ENCODE results near the gene ARMC9.

Gene ARMC9

GRCh38 chr2:231336700-231337099 is 138.3 kb downstream of the ARMC9 start:
- TF ChIP-seq CTCF (IDR thresholded peaks at IDR 0.05; ENCODE audit: borderline replicate concordance, insufficient read depth, low read depth, low read length) = no peak
- H3K4me3 ChIP-seq (ENCODE audit: low read depth, low read length) = no peak overlapping the region

- H3K4me3 ChIP-seq (ENCODE audit: low read depth, low read length) = no peak overlapping the region
- no peak for TF ChIP-seq CTCF (IDR thresholded peaks at IDR 0.05; ENCODE audit: borderline replicate concordance, insufficient read depth, low read depth, low read length)
Measured at GRCh38 chr2:231337807-231338759, 139.7 kb downstream of the ARMC9 start.

GRCh38 chr2:231339316-231339715 is 140.9 kb downstream of the ARMC9 start:
- H3K4me3 ChIP-seq (ENCODE audit: low read depth, low read length) = no peak overlapping the region
- TF ChIP-seq CTCF (IDR thresholded peaks at IDR 0.05; ENCODE audit: borderline replicate concordance, insufficient read depth, low read depth, low read length) = no peak

GRCh38 chr2:231341100-231341499 is 142.7 kb downstream of the ARMC9 start:
- no peak overlapping the region for H3K4me3 ChIP-seq (ENCODE audit: low read depth, low read length)
- TF ChIP-seq CTCF (IDR thresholded peaks at IDR 0.05; ENCODE audit: borderline replicate concordance, insufficient read depth, low read depth, low read length) = no peak

- no peak overlapping the region for H3K4me3 ChIP-seq (ENCODE audit: low read depth, low read length)
- no peak for TF ChIP-seq CTCF (IDR thresholded peaks at IDR 0.05; ENCODE audit: borderline replicate concordance, insufficient read depth, low read depth, low read length)
Measured at GRCh38 chr2:231342061-231342711, 143.8 kb downstream of the ARMC9 start.

GRCh38 chr2:231343006-231343710 is 144.7 kb downstream of the ARMC9 start:
- TF ChIP-seq CTCF (IDR thresholded peaks at IDR 0.05; ENCODE audit: borderline replicate concordance, insufficient read depth, low read depth, low read length) = no peak

More at GRCh38 chr2:231343006-231343710, 144.7 kb downstream of the ARMC9 start:
- H3K4me3 ChIP-seq (ENCODE audit: low read depth, low read length) = no peak overlapping the region

All from GM12875 (cell line).